WTC11 (cell line): Measurements from ENCODE around the gene SLC24A3. TPM values are rescaled to one million over a fixed set of nuclear protein-coding genes. Genes with fewer than 3 reads are reported as not detected.

ENCODE experiments used
- ATAC-seq: fragments of 200-7000 bp; cut with Tn5 transposase; 2 replicates; pipeline ENCODE4 v1.10.0; 2021; ENCODE audit warnings: mild to moderate bottlenecking, moderate library complexity
- CTCF ChIA-PET: fragments of 300-600 bp; sonication (Branson Sonifier 250); formaldehyde crosslinking; loops from one replicate; lab custom pipeline; 2021; ENCODE audit warnings: antibody characterized with exemption; lab: Charles Lee
- POLR2A ChIA-PET: fragments of 350-600 bp; sonication (Branson Sonifier 250); formaldehyde crosslinking; loops from one replicate; lab custom pipeline; 2021; ENCODE audit warnings: antibody characterized with exemption; lab: Charles Lee
- DNase-seq: peaks from one replicate; pipeline ENCODE4 v3.0.0; 2021; ENCODE audit warnings: low spot score
- H3K27ac Mint-ChIP-seq: 2 replicates; pipeline ENCODE4 v1.8.0; 2021; ENCODE audit warnings: mixed read lengths
- H3K27me3 Mint-ChIP-seq: 2 replicates; pipeline ENCODE4 v1.8.0; 2021; ENCODE audit warnings: low read depth, mild to moderate bottlenecking, moderate library complexity, mixed read lengths
- H3K36me3 Mint-ChIP-seq: 2 replicates; pipeline ENCODE4 v1.8.0; 2021; ENCODE audit warnings: mixed read lengths
- H3K4me1 Mint-ChIP-seq: 2 replicates; pipeline ENCODE4 v1.8.0; 2022; ENCODE audit warnings: mixed read lengths
- H3K4me3 Mint-ChIP-seq: 2 replicates; pipeline ENCODE4 v1.8.0; 2021; ENCODE audit warnings: mild to moderate bottlenecking, moderate library complexity, mixed read lengths
- H3K9me3 Mint-ChIP-seq: 2 replicates; pipeline ENCODE4 v1.8.0; 2021; ENCODE audit warnings: mixed read lengths
- ATF1 ChIP-seq: sonication (generic); formaldehyde crosslinking; IDR thresholded peaks from 2 replicates; pipeline ENCODE4 v1.8.1; 2023; ENCODE audit warnings: mild to moderate bottlenecking, moderate library complexity, missing genetic modification reagents
- ERG ChIP-seq: fragments of 250-450 bp; sonication (Bioruptor Pico); IDR thresholded peaks from 2 replicates; pipeline ENCODE4 v1.8.0; 2021; ENCODE audit warnings: mild to moderate bottlenecking
- ESRRA ChIP-seq: sonication (generic); formaldehyde crosslinking; IDR thresholded peaks from 2 replicates; pipeline ENCODE4 v1.8.1; 2022; ENCODE audit warnings: mild to moderate bottlenecking, missing genetic modification reagents, borderline replicate concordance
- GTF2I ChIP-seq: fragments of 250-450 bp; sonication (Bioruptor Pico); conservative IDR thresholded peaks from 2 replicates; pipeline ENCODE4 v1.4.0; 2021; ENCODE audit warnings: mild to moderate bottlenecking
- IRF2 ChIP-seq: sonication (generic); formaldehyde crosslinking; IDR thresholded peaks from 2 replicates; pipeline ENCODE4 v1.8.0; 2022; ENCODE audit warnings: low read depth, missing genetic modification reagents, borderline replicate concordance
- NFATC4 ChIP-seq: fragments of 250-450 bp; sonication (Bioruptor Pico); IDR thresholded peaks from 2 replicates; pipeline ENCODE4 v1.9.0; 2021; ENCODE audit warnings: mild to moderate bottlenecking
- NR3C1 ChIP-seq: sonication (generic); formaldehyde crosslinking; conservative IDR thresholded peaks from 2 replicates; pipeline ENCODE4 v1.8.1; 2023; ENCODE audit warnings: low read depth, mild to moderate bottlenecking, missing genetic modification reagents
- PREB ChIP-seq: sonication (generic); formaldehyde crosslinking; IDR thresholded peaks from 2 replicates; pipeline ENCODE4 v1.8.1; 2022; ENCODE audit warnings: mild to moderate bottlenecking, missing genetic modification reagents, moderate library complexity, borderline replicate concordance
- PRRX2 ChIP-seq: fragments of 250-450 bp; sonication (Bioruptor Pico); IDR thresholded peaks from 2 replicates; pipeline ENCODE4 v1.8.0; 2021; ENCODE audit warnings: mild to moderate bottlenecking
- SOX15 ChIP-seq: fragments of 250-450 bp; sonication (Bioruptor Pico); IDR thresholded peaks from 2 replicates; pipeline ENCODE4 v1.9.0; 2021; ENCODE audit warnings: mild to moderate bottlenecking
- STAT6 ChIP-seq: sonication (generic); formaldehyde crosslinking; conservative IDR thresholded peaks from 2 replicates; pipeline ENCODE4 v1.8.1; 2023; ENCODE audit warnings: mild to moderate bottlenecking, low read depth, missing genetic modification reagents, moderate library complexity
- TEAD1 ChIP-seq: sonication (generic); formaldehyde crosslinking; IDR thresholded peaks from 2 replicates; pipeline ENCODE4 v1.8.0; 2022; ENCODE audit warnings: mild to moderate bottlenecking, missing genetic modification reagents
- USF2 ChIP-seq: sonication (generic); formaldehyde crosslinking; IDR thresholded peaks from 2 replicates; pipeline ENCODE4 v1.8.1; 2023; ENCODE audit warnings: mild to moderate bottlenecking, missing genetic modification reagents, moderate library complexity
- ZNF263 ChIP-seq: sonication (generic); formaldehyde crosslinking; IDR thresholded peaks from 2 replicates; pipeline ENCODE4 v1.8.1; 2022; ENCODE audit warnings: low read depth, mild to moderate bottlenecking, moderate library complexity, missing genetic modification reagents
- ZNF317 ChIP-seq: sonication (generic); formaldehyde crosslinking; IDR thresholded peaks from 2 replicates; pipeline ENCODE4 v1.8.1; 2023; ENCODE audit warnings: low read depth, mild to moderate bottlenecking, moderate library complexity, missing genetic modification reagents, borderline replicate concordance
- ZNF512 ChIP-seq: sonication (generic); formaldehyde crosslinking; IDR thresholded peaks from 2 replicates; pipeline ENCODE4 v1.8.1; 2022; ENCODE audit warnings: missing genetic modification reagents, borderline replicate concordance
- ZNF671 ChIP-seq: fragments of 250-450 bp; sonication (Bioruptor Pico); IDR thresholded peaks from 2 replicates; pipeline ENCODE4 v1.8.0; 2021; ENCODE audit warnings: mild to moderate bottlenecking
- total RNA-seq: library from RNA; stranded (reverse); gene quantifications from 3 replicates; pipeline ENCODE4 v1.2.3, GENCODE V29; 2021
- TF ChIP-seq, protein P1 (sequence below): fragments of 250-450 bp; sonication (Bioruptor Pico); IDR thresholded peaks from 2 replicates; pipeline ENCODE4 v1.9.0; 2021; ENCODE audit warnings: moderate library complexity, mild to moderate bottlenecking, inconsistent platforms, borderline replicate concordance
- TF ChIP-seq, protein P2 (sequence below): sonication (generic); formaldehyde crosslinking; IDR thresholded peaks from 2 replicates; pipeline ENCODE4 v1.8.1; 2022; ENCODE audit warnings: mild to moderate bottlenecking, moderate library complexity, missing genetic modification reagents

Gene SLC24A3
- total RNA-seq, 1 experiment from 2014 or later = 5.7 TPM

DNA sequence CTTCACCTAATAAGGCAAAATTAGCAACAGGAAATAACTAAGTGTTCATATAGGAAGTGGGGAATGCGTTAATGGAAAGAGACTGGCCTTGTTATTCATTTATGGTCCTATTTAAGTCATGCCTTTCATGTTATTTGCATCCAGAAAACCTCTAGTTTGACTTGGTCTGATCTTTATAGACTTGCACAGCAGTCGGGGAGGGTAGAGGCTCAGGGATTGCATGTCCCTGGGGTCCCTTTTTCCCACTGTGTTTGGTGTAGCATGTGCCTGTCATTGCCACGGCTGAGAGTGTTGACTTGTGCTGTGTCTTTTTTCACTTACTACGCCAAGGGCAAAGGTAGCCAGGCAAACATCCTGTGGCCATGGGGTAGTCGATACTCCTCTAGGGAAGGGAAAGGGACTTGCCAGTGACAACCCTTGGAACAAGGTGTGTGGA, 440.2 kb downstream of the SLC24A3 start:
- Mint-ChIP-seq H3K27me3 (no peaks in the 10 kb centered on the region; the same call in 1 of the 2 replicates), H3K27ac (no peak overlapping the region), H3K9me3 (peaks cover 8% of the 10 kb centered on the region), H3K4me3 (no peak overlapping the region), H3K4me1 (peaks cover 13% of the 10 kb centered on the region), H3K36me3 (peaks cover 3% of the 10 kb centered on the region; the same call in 1 of the 2 replicates)
- DNase-seq (no peak), ATAC-seq (no peak)
- CTCF ChIA-PET = no interaction called here
- POLR2A ChIA-PET = no interaction called here
- TF ChIP-seq, protein P1, sequence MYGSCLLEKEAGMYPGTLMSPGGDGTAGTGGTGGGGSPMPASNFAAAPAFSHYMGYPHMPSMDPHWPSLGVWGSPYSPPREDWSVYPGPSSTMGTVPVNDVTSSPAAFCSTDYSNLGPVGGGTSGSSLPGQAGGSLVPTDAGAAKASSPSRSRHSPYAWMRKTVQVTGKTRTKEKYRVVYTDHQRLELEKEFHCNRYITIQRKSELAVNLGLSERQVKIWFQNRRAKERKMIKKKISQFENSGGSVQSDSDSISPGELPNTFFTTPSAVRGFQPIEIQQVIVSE (CRISPR knock-in tag) = no peak
- TF ChIP-seq ATF1 (CRISPR knock-in tag) (no peak), ZNF512 (CRISPR knock-in tag) (no peak), ZNF671 (CRISPR knock-in tag) (no peak), USF2 (CRISPR knock-in tag) (no peak), ZNF317 (no peak), GTF2I (CRISPR knock-in tag) (no peak)
- TF ChIP-seq, protein P2, sequence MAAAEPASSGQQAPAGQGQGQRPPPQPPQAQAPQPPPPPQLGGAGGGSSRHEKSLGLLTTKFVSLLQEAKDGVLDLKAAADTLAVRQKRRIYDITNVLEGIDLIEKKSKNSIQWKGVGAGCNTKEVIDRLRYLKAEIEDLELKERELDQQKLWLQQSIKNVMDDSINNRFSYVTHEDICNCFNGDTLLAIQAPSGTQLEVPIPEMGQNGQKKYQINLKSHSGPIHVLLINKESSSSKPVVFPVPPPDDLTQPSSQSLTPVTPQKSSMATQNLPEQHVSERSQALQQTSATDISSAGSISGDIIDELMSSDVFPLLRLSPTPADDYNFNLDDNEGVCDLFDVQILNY = no peak

DNA sequence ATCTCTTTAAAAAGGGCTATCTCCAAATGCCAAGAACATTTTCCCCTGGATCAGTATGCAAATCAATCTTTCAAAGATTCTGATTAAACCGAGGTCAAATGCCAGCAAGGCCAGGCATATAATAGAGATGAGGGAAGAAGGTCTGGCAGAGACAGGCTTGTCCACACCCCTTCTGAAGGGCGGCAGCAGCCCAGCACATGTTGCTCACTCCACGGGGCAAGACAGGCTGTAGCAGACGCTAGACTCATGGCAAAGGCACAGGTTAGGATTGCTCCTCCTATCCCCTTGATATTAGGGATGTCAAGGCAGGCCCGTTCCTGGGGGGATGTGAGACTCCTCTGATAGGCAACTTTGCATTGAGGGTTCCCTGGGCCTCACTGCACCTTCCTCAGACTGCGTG, 440.9 kb downstream of the SLC24A3 start:
- POLR2A ChIA-PET = no interaction called here
- no peaks in the 10 kb centered on the region; the same call in 1 of the 2 replicates for H3K27me3 Mint-ChIP-seq
- H3K27ac Mint-ChIP-seq = no peak overlapping the region
- H3K9me3 Mint-ChIP-seq = peaks cover 8% of the 10 kb centered on the region
- H3K36me3 Mint-ChIP-seq = peaks cover 3% of the 10 kb centered on the region; the same call in 1 of the 2 replicates
- ATAC-seq = no peak
- CTCF ChIA-PET = no interaction called here
- H3K4me3 Mint-ChIP-seq = no peak overlapping the region
- TF ChIP-seq ERG (CRISPR knock-in tag) (no peak), NFATC4 (no peak), PREB (CRISPR knock-in tag) (no peak), ESRRA (CRISPR knock-in tag) (no peak), ZNF263 (CRISPR knock-in tag) (no peak), NR3C1 (CRISPR knock-in tag) (no peak), USF2 (CRISPR knock-in tag) (no peak), SOX15 (no peak), IRF2 (CRISPR knock-in tag) (no peak), ZNF671 (CRISPR knock-in tag) (no peak), TEAD1 (CRISPR knock-in tag) (no peak), STAT6 (CRISPR knock-in tag) (no peak), PRRX2 (CRISPR knock-in tag) (no peak)
- H3K4me1 Mint-ChIP-seq = peaks cover 17% of the 10 kb centered on the region
- DNase-seq = no peak
